Measurements from ENCODE around the gene PEMT. TPM values are rescaled to one million over a fixed set of nuclear protein-coding genes. Genes with fewer than 3 reads are reported as not detected.
"Not testable (repeated sequence)": the region's sequence is repeated elsewhere in the genome, so short reads cannot be mapped to it uniquely, and the experiment has no call there.

The PEMT gene
- total and polyA plus RNA-seq, 7 donors: 15.9 to 79.0 (median 26.0) TPM

DNA sequence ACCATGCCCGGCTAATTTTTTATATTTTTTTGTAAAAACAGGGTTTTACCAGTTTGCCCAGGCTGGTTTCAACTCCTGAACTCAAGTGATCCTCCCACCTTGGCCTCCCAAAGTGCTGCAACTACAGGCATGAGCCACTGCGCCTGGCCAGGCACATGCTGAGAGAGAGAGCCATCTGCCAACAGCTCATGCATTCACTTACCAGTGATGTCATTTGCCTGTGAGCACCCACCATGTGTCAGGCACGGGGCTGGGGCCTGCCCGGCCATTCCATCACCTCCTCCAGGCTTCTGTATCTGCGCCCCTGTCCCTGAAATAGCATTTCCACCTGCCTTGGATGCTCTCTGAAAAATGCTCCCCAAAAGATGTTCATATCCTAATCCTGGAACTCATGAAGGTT, 43.6 kb upstream of the PEMT start:
- Histone ChIP-seq H3K27ac (no peak overlapping the region), H3K4me1 (no peaks in the 10 kb centered on the region), H3K36me3 (ENCODE audit: insufficient read depth in 1 of 2, low read depth in 1 of 2) (no peaks in the 10 kb centered on the region), H3K4me3 (no peak overlapping the region), H3K27me3 (ENCODE audit: insufficient read depth in 3 of 3, low read length in 2 of 3) (peaks cover 0 to 6% (median 0%) of the 10 kb centered on the region in 3 donors), H3K9me3 (no peaks in the 10 kb centered on the region)
- ATAC-seq (no peak), DNase-seq (no peak)
- 79 to 87% (median 84%) methylated on average over 5 of the region's 5 CpGs for WGBS, 3 donors
- intact Hi-C loops (cut with DNase I): no loop called here
- TF ChIP-seq, protein P1, sequence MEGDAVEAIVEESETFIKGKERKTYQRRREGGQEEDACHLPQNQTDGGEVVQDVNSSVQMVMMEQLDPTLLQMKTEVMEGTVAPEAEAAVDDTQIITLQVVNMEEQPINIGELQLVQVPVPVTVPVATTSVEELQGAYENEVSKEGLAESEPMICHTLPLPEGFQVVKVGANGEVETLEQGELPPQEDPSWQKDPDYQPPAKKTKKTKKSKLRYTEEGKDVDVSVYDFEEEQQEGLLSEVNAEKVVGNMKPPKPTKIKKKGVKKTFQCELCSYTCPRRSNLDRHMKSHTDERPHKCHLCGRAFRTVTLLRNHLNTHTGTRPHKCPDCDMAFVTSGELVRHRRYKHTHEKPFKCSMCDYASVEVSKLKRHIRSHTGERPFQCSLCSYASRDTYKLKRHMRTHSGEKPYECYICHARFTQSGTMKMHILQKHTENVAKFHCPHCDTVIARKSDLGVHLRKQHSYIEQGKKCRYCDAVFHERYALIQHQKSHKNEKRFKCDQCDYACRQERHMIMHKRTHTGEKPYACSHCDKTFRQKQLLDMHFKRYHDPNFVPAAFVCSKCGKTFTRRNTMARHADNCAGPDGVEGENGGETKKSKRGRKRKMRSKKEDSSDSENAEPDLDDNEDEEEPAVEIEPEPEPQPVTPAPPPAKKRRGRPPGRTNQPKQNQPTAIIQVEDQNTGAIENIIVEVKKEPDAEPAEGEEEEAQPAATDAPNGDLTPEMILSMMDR (IDR thresholded peaks at IDR 0.05): no peak

DNA sequence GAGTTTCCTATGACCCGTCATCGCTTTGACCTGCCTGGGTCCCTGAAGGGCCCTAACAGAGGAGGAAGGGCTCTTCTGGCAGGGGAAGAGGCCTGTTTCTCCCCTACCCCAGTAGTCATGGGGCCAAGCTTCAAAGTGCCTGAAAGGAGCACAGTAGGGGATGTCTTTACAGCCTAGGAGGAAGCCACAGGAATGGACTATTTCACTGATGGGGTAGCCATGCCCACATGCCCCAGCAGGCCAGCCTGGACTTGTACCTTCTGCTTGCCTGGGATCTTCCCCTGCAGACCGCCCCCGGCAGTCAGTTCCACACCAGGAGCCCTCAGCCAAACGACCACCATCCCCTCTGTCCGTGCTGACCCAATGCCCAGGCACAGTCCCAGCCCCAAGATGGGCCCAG, 41.8 kb upstream of the PEMT start:
- Histone ChIP-seq H3K9me3 (no peaks in the 10 kb centered on the region), H3K27ac (no peak overlapping the region), H3K4me1 (no peaks in the 10 kb centered on the region), H3K4me3 (no peak overlapping the region), H3K27me3 (ENCODE audit: insufficient read depth in 3 of 3, low read length in 2 of 3) (peaks cover 0 to 6% (median 0%) of the 10 kb centered on the region in 3 donors), H3K36me3 (ENCODE audit: insufficient read depth in 1 of 2, low read depth in 1 of 2) (no peaks in the 10 kb centered on the region)
- DNase-seq: no peak
- intact Hi-C loops (cut with DNase I): no loop called here
- TF ChIP-seq, protein P1 (IDR thresholded peaks at IDR 0.05): no peak
- no peak for ATAC-seq
- 79 to 90% (median 90%) methylated on average over 6 of the region's 6 CpGs for WGBS, 3 donors

DNA sequence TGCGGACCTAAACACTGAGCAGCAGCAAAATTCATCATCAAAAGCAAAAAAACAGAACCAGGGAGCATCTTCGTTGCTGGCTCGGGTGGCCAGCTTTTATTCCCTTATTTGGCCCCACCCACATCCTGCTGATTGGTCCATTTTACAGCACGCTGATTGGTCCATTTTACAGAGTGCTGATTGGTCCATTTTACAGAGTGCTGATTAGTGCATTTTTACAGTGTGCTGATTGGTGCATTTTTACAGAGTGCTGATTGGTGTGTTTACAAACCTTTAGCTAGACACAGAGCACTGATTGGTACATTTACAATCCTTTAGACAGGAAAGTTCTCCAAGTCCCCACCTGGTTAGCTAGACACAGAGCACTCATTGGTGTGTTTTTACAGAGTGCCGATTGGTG, 41.2 kb upstream of the PEMT start:
- H3K27ac ChIP-seq; H3K36me3 ChIP-seq (ENCODE audit: insufficient read depth in 1 of 2, low read depth in 1 of 2); ATAC-seq; H3K4me1 ChIP-seq; intact Hi-C loops (cut with DNase I); H3K9me3 ChIP-seq; H3K27me3 ChIP-seq (ENCODE audit: insufficient read depth in 3 of 3, low read length in 2 of 3); DNase-seq; H3K4me3 ChIP-seq: not testable (repeated sequence)
- WGBS, 3 donors: 69 to 78% (median 75%) methylated on average over 5 of the region's 5 CpGs

DNA sequence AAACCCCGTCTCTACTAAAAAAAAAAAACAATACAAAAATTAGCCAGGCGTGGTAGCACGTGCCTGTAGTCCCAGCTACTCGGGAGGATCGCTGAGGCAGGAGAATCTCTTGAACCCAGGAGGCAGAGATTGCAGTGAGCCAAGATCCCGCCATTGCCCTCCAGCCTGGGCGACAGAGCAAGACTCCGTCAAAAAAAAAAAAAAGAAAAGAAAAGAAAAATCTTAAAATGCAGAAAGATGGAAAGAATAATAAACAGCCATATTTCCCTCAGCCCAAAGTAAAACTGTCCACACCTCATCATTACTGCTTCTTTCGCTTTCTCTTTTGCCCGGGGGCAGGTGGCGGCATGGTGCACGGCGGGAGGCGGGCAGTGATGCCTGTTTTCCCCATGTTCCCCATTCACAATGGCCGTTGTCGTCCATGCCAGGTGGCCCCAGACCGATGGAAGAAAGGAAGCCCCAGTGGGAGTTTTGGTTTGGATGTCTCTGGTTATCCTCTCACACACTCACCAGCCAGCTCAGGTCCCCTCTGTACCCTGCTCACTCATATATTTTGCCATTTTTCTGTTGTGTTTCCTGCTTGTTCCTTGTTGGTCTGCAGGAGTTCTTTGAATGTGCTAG, 37.0 kb upstream of the PEMT start:
- TF ChIP-seq, protein P1 (IDR thresholded peaks at IDR 0.05): no peak
- H3K4me1 ChIP-seq: no peaks in the 10 kb centered on the region
- no peak overlapping the region for H3K27ac ChIP-seq

DNA sequence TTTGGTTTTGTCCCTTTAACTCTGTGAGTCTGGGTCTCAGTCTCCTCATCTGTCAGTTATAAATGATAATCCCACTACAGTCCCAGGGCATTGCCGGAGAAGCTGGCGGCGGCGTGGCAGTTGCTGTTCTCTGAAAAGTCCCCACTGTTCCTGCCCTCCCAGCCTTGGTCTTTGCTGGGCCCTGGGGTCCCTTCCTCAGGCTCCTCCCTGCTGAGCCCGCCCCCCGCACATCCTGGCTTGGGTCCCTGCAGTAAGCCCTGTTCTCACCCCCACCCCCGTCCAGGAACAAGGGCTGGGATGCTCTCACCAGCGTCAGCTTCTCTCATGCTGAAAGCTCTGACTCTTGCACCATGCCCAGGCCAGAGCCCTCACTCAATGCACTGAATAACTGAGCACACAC, 35.3 kb upstream of the PEMT start:
- TF ChIP-seq, protein P1 (IDR thresholded peaks at IDR 0.05): no peak
- intact Hi-C loops (cut with DNase I): no loop called here
- no peaks in the 10 kb centered on the region for H3K4me1 ChIP-seq
- DNase-seq: no peak
- no peaks in the 10 kb centered on the region for H3K36me3 ChIP-seq (ENCODE audit: insufficient read depth in 1 of 2, low read depth in 1 of 2)
- no peaks in the 10 kb centered on the region for H3K27me3 ChIP-seq (ENCODE audit: insufficient read depth in 3 of 3, low read length in 2 of 3)
- no peak overlapping the region for H3K27ac ChIP-seq
- no peaks in the 10 kb centered on the region for H3K9me3 ChIP-seq
- no peak overlapping the region for H3K4me3 ChIP-seq
- ATAC-seq: no peak
- WGBS, 3 donors: 71 to 77% (median 76%) methylated on average over 8 of the region's 8 CpGs

More for the DNA sequence above, 37.0 kb upstream of the PEMT start:
- no peak for ATAC-seq
- DNase-seq: no peak
- intact Hi-C loops (cut with DNase I): no loop called here
- H3K9me3 ChIP-seq: no peaks in the 10 kb centered on the region
- WGBS, 3 donors: 56 to 64% (median 56%) methylated on average over 17 of the region's 17 CpGs
- H3K4me3 ChIP-seq: no peak overlapping the region
- no peaks in the 10 kb centered on the region for H3K36me3 ChIP-seq (ENCODE audit: insufficient read depth in 1 of 2, low read depth in 1 of 2)
- H3K27me3 ChIP-seq (ENCODE audit: insufficient read depth in 3 of 3, low read length in 2 of 3): peaks cover 0 to 5% (median 0%) of the 10 kb centered on the region in 3 donors

Data from psoas muscle (tissue), 8 donors.